ENCODE results near the gene TXNRD3. TPM values are rescaled to one million over a fixed set of nuclear protein-coding genes. Genes with fewer than 3 reads are reported as not detected.

The TXNRD3 gene
- total and polyA plus RNA-seq, 2 donors from 2014 or later = 10.8 to 12.1 TPM

DNA sequence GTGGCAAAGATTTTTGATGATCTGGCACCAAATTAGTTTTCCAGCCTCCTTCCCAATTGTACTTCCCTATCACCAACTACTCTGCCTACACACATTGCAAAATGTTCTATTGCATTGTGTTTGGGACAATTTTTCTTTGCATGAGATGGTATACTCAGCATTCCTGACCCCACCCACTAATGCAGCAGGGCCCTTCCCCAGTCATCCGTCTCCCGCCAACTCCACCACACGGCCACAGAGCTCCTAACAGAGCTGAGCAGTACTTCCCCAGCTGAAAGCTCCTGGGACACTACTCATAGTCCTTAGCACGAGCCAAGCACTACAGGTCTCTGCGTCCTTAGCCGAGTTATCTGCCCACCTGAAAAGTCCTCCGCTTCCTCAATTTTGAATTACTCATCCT is 34.2 kb downstream of the TXNRD3 start:
- peaks cover 0 to 17% (median 0%) of the 10 kb centered on the region in 3 donors for H3K36me3 ChIP-seq (ENCODE audit: control insufficient read depth in 2 of 3, insufficient read depth in 3 of 3, low read length in 3 of 3)
- no peak overlapping the region for H3K9ac ChIP-seq (ENCODE audit: low read length in 3 of 3)
- DNase-seq (no peak), FAIRE-seq (no peak)
- TF ChIP-seq, protein P1, sequence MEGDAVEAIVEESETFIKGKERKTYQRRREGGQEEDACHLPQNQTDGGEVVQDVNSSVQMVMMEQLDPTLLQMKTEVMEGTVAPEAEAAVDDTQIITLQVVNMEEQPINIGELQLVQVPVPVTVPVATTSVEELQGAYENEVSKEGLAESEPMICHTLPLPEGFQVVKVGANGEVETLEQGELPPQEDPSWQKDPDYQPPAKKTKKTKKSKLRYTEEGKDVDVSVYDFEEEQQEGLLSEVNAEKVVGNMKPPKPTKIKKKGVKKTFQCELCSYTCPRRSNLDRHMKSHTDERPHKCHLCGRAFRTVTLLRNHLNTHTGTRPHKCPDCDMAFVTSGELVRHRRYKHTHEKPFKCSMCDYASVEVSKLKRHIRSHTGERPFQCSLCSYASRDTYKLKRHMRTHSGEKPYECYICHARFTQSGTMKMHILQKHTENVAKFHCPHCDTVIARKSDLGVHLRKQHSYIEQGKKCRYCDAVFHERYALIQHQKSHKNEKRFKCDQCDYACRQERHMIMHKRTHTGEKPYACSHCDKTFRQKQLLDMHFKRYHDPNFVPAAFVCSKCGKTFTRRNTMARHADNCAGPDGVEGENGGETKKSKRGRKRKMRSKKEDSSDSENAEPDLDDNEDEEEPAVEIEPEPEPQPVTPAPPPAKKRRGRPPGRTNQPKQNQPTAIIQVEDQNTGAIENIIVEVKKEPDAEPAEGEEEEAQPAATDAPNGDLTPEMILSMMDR (IDR thresholded peaks at IDR 0.05; ENCODE audit: borderline replicate concordance, extremely low read depth, insufficient read depth) = no peak
- intact Hi-C loops (cut with DNase I) = no loop called here
- no peaks in the 10 kb centered on the region for H3K4me1 ChIP-seq (ENCODE audit: control insufficient read depth in 2 of 3, insufficient read depth in 2 of 3, low read depth in 1 of 3, low read length in 3 of 3)
- H3K27me3 ChIP-seq (ENCODE audit: control insufficient read depth, insufficient read depth, low read length) = no peaks in the 10 kb centered on the region
- H3K4me3 ChIP-seq (ENCODE audit: low read length in 3 of 3) = no peak overlapping the region
- no peaks in the 10 kb centered on the region for H3K9me3 ChIP-seq (ENCODE audit: control insufficient read depth in 2 of 3, insufficient read depth in 1 of 3, low read length in 3 of 3)
- H3K27ac ChIP-seq (ENCODE audit: low read depth in 2 of 2, low read length in 2 of 2) = no peak overlapping the region

DNA sequence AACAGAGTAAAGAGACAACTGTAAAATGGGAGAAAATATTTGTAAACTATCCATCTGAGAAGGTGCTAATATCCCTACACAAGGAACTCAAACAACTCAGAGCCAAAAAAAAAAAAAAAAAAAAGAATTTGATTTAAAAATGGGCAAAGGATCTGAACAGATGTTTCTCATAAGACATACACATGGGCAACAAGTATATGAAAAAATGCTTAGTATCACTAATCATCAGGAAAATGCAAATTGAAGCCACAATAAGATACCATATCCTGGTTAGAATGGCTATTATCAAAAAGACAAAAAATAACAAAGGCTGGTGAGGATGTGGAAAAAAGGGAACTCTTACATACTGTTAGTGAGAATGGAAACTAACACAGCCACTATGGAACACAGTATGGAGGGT is 36.2 kb downstream of the TXNRD3 start:
- no peaks in the 10 kb centered on the region for H3K27me3 ChIP-seq (ENCODE audit: control insufficient read depth, insufficient read depth, low read length)
- H3K36me3 ChIP-seq (ENCODE audit: control insufficient read depth in 2 of 3, insufficient read depth in 3 of 3, low read length in 3 of 3) = peaks cover 0 to 17% (median 0%) of the 10 kb centered on the region in 3 donors
- no peaks in the 10 kb centered on the region for H3K9me3 ChIP-seq (ENCODE audit: control insufficient read depth in 2 of 3, insufficient read depth in 1 of 3, low read length in 3 of 3)
- FAIRE-seq (no peak), DNase-seq (no peak)
- H3K4me1 ChIP-seq (ENCODE audit: control insufficient read depth in 2 of 3, insufficient read depth in 2 of 3, low read depth in 1 of 3, low read length in 3 of 3) = no peaks in the 10 kb centered on the region
- H3K4me3 ChIP-seq (ENCODE audit: low read length in 3 of 3) = no peak overlapping the region
- TF ChIP-seq, protein P1 (IDR thresholded peaks at IDR 0.05; ENCODE audit: borderline replicate concordance, extremely low read depth, insufficient read depth) = no peak
- H3K27ac ChIP-seq (ENCODE audit: low read depth in 2 of 2, low read length in 2 of 2) = no peak overlapping the region
- H3K9ac ChIP-seq (ENCODE audit: low read length in 3 of 3) = no peak overlapping the region
- intact Hi-C loops (cut with DNase I) = no loop called here

DNA sequence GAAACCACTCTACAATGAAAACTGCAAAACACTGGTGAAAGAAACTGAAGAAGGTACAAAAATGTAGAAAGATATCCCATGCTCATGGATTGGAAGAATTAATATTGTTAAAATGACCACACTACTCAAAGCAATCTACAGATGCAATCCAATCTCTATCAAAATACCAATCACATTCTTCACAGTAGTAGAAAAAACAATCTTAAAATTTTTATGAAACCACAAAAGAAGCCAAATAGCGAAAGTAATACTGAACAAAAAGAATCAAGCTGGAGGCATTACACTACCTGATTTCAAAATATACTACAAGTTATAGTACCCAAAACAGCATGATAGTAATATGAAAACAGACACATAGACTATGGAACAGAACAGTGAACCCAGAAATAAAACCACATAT is 36.9 kb downstream of the TXNRD3 start:
- Histone ChIP-seq H3K4me1 (ENCODE audit: control insufficient read depth in 2 of 3, insufficient read depth in 2 of 3, low read depth in 1 of 3, low read length in 3 of 3) (no peaks in the 10 kb centered on the region), H3K36me3 (ENCODE audit: control insufficient read depth in 2 of 3, insufficient read depth in 3 of 3, low read length in 3 of 3) (peaks cover 0 to 21% (median 4%) of the 10 kb centered on the region in 3 donors), H3K9me3 (ENCODE audit: control insufficient read depth in 2 of 3, insufficient read depth in 1 of 3, low read length in 3 of 3) (no peaks in the 10 kb centered on the region), H3K9ac (ENCODE audit: low read length in 3 of 3) (no peak overlapping the region), H3K27ac (ENCODE audit: low read depth in 2 of 2, low read length in 2 of 2) (no peak overlapping the region), H3K4me3 (ENCODE audit: low read length in 3 of 3) (no peak overlapping the region), H3K27me3 (ENCODE audit: control insufficient read depth, insufficient read depth, low read length) (no peaks in the 10 kb centered on the region)
- no peak for DNase-seq
- TF ChIP-seq, protein P1 (IDR thresholded peaks at IDR 0.05; ENCODE audit: borderline replicate concordance, extremely low read depth, insufficient read depth) = no peak
- FAIRE-seq = no peak
- intact Hi-C loops (cut with DNase I) = no loop called here

DNA sequence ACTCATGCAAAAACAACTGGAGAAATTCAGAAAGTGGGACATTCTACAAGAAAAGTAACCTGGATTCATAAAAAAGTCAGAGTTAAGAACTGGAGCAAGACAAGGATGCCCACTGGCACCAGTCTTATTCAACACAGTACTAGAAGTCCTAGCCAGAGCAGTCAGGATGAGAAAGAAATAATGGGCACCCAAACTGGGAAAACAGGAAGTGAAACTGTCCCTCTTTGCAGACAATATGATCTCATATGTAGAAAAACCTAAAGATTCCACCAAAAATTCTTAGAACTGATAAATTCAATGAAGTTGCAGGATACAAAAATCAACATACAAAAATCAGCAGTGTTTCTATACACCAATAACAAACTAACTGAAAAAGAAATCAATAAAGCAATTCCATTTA is 37.4 kb downstream of the TXNRD3 start:
- H3K27me3 ChIP-seq (ENCODE audit: control insufficient read depth, insufficient read depth, low read length) = no peaks in the 10 kb centered on the region
- no peaks in the 10 kb centered on the region for H3K9me3 ChIP-seq (ENCODE audit: control insufficient read depth in 2 of 3, insufficient read depth in 1 of 3, low read length in 3 of 3)
- no peak for DNase-seq
- no peak for FAIRE-seq
- no peak overlapping the region for H3K27ac ChIP-seq (ENCODE audit: low read depth in 2 of 2, low read length in 2 of 2)
- H3K36me3 ChIP-seq (ENCODE audit: control insufficient read depth in 2 of 3, insufficient read depth in 3 of 3, low read length in 3 of 3) = peaks cover 0 to 21% (median 4%) of the 10 kb centered on the region in 3 donors
- TF ChIP-seq, protein P1 (IDR thresholded peaks at IDR 0.05; ENCODE audit: borderline replicate concordance, extremely low read depth, insufficient read depth) = no peak
- H3K9ac ChIP-seq (ENCODE audit: low read length in 3 of 3) = no peak overlapping the region
- H3K4me1 ChIP-seq (ENCODE audit: control insufficient read depth in 2 of 3, insufficient read depth in 2 of 3, low read depth in 1 of 3, low read length in 3 of 3) = no peaks in the 10 kb centered on the region
- no peak overlapping the region for H3K4me3 ChIP-seq (ENCODE audit: low read length in 3 of 3)
- intact Hi-C loops (cut with DNase I) = no loop called here
